BLaER1 treated with 17β-estradiol and CSF1 and Interleukin-3, amounts not matched to agents 10 nM and 100 nM (cell line): Measurements from ENCODE around the gene RNF152.

ENCODE experiments used
- H3K27ac ChIP-seq, 11 experiments: shearing (Covaris generic); formaldehyde crosslinking; 2 replicates each; pipeline ENCODE4 v1.8.1; 2022
- H3K27me3 ChIP-seq, 11 experiments: shearing (Covaris generic); formaldehyde crosslinking; 2 replicates each; pipeline ENCODE4 v1.8.1; 2022
- H3K36me3 ChIP-seq, 11 experiments: shearing (Covaris generic); formaldehyde crosslinking; 2 replicates each; pipeline ENCODE4 v1.8.1; 2022
- H3K4me1 ChIP-seq, 10 experiments: shearing (Covaris generic); formaldehyde crosslinking; 2 replicates each; pipeline ENCODE4 v1.8.1; 2022
- H3K4me2 ChIP-seq, 11 experiments: shearing (Covaris generic); formaldehyde crosslinking; 2 replicates each; pipeline ENCODE4 v1.8.1; 2022
- H3K4me3 ChIP-seq, 10 experiments: shearing (Covaris generic); formaldehyde crosslinking; 2 replicates each; pipeline ENCODE4 v1.8.1; 2022
- H3K9ac ChIP-seq, 11 experiments: shearing (Covaris generic); formaldehyde crosslinking; 2 replicates each; pipeline ENCODE4 v1.8.1; 2022
- H3K9me3 ChIP-seq, 11 experiments: shearing (Covaris generic); formaldehyde crosslinking; replicated peaks in 1 of 11; 2 replicates each; pipeline ENCODE4 v1.8.1; 2022
- H4K20me1 ChIP-seq, 11 experiments: shearing (Covaris generic); formaldehyde crosslinking; 2 replicates each; pipeline ENCODE4 v1.8.1; 2022
- Cebpa-rat ChIP-seq, 11 experiments: shearing (Covaris generic); IDR thresholded peaks; 2 replicates each; pipeline ENCODE4 v1.8.1; 2022

RNF152 gene

GRCh38 chr18:61827591-61827990 lies 65.2 kb downstream of the RNF152 start:
- Histone ChIP-seq H3K9me3 (0 out of 22 replicates have a peak, but pooled peaks cover 0 to 4% (median 0%) of the 10 kb centered on the region in 11 experiments), H3K4me1 (peaks cover 1 to 65% (median 34%) of the 10 kb centered on the region in 10 experiments; a peak in 18 of 20 replicates), H3K36me3 (no peaks in the 10 kb centered on the region), H4K20me1 (peaks cover 0 to 41% (median under 1%) of the 10 kb centered on the region in 11 experiments; a peak in 7 of 22 replicates), H3K27me3 (peaks cover 17 to 100% (median 44%) of the 10 kb centered on the region in 11 experiments), H3K4me2 (peak overlapping the region in 6 of 11 experiments; percentile 7 to 79 (median 58); a peak in 10 of 22 replicates), H3K27ac (no peak overlapping the region), H3K9ac (no peak overlapping the region), H3K4me3 (no peak overlapping the region)
- no peak for TF ChIP-seq Cebpa-rat (IDR thresholded peaks at IDR 0.05)

GRCh38 chr18:61825386-61825785 lies 67.4 kb downstream of the RNF152 start:
- Histone ChIP-seq H3K4me1 (peaks cover 0 to 49% (median 28%) of the 10 kb centered on the region in 10 experiments; a peak in 16 of 20 replicates), H3K36me3 (no peaks in the 10 kb centered on the region), H3K4me3 (no peak overlapping the region), H3K27ac (no peak overlapping the region), H3K4me2 (peak overlapping the region in 8 of 11 experiments; percentile 15 to 79 (median 68); a peak in 17 of 22 replicates), H4K20me1 (peaks cover 0 to 36% (median 0%) of the 10 kb centered on the region in 11 experiments; a peak in 6 of 22 replicates), H3K9me3 (0 out of 22 replicates have a peak, but pooled peaks cover 0 to 4% (median 0%) of the 10 kb centered on the region in 11 experiments), H3K27me3 (peaks cover 2 to 98% (median 26%) of the 10 kb centered on the region in 11 experiments; a peak in 20 of 22 replicates), H3K9ac (no peak overlapping the region)
- TF ChIP-seq Cebpa-rat (IDR thresholded peaks at IDR 0.05): no peak

GRCh38 chr18:61824733-61825363 lies 68.0 kb downstream of the RNF152 start:
- H4K20me1 ChIP-seq: peaks cover 0 to 32% (median 0%) of the 10 kb centered on the region in 11 experiments; a peak in 5 of 22 replicates
- peak overlapping the region in 8 of 11 experiments; percentile 15 to 79 (median 68); a peak in 16 of 22 replicates for H3K4me2 ChIP-seq
- no peaks in the 10 kb centered on the region for H3K36me3 ChIP-seq
- H3K27me3 ChIP-seq: peaks cover 0 to 93% (median 21%) of the 10 kb centered on the region in 11 experiments; a peak in 19 of 22 replicates
- TF ChIP-seq Cebpa-rat (IDR thresholded peaks at IDR 0.05): no peak
- H3K9ac ChIP-seq: no peak overlapping the region
- H3K9me3 ChIP-seq: 0 out of 22 replicates have a peak, but pooled peaks cover 0 to 4% (median 0%) of the 10 kb centered on the region in 11 experiments
- peaks cover 0 to 49% (median 28%) of the 10 kb centered on the region in 10 experiments; a peak in 16 of 20 replicates for H3K4me1 ChIP-seq
- H3K4me3 ChIP-seq: no peak overlapping the region
- H3K27ac ChIP-seq: no peak overlapping the region

DNA sequence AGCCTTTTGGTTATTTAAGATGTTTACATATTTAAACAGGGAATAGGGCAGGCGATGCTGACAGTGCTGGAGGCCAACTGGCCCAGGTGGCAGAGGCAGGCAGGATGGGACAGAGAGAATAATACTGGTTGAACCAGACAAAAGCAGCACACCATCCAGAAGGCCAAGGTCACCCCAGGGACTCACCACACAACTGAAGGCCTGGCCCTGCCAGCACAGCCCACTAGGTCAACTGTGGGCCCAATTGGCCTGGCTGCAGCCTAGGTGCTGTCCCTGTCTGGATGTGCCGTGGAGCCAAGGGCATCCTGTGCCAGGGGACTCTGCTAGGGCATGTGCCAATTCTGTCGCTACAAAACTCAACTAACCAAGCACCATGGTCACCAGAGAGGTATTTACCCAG lies 69.2 kb downstream of the RNF152 start:
- Histone ChIP-seq H3K4me3 (no peak overlapping the region), H3K4me1 (peaks cover 0 to 49% (median 28%) of the 10 kb centered on the region in 10 experiments; a peak in 16 of 20 replicates), H3K9ac (no peak overlapping the region), H3K36me3 (no peaks in the 10 kb centered on the region), H3K27me3 (peaks cover 0 to 91% (median 8%) of the 10 kb centered on the region in 11 experiments; a peak in 11 of 22 replicates), H3K9me3 (peaks cover 0 to 8% (median 0%) of the 10 kb centered on the region in 11 experiments; a peak in 1 of 22 replicates), H3K27ac (no peak overlapping the region), H4K20me1 (peaks cover 0 to 21% (median 0%) of the 10 kb centered on the region in 11 experiments; a peak in 5 of 22 replicates), H3K4me2 (0 out of 22 replicates have a peak overlapping the region, but pooled peaks of 1 of the 11 experiments have one; percentile 3)
- no peak for TF ChIP-seq Cebpa-rat (IDR thresholded peaks at IDR 0.05)

GRCh38 chr18:61822879-61823278 lies 69.9 kb downstream of the RNF152 start:
- Histone ChIP-seq H3K4me1 (peaks cover 0 to 44% (median 26%) of the 10 kb centered on the region in 10 experiments; a peak in 16 of 20 replicates), H3K4me3 (no peak overlapping the region), H3K9me3 (peaks cover 0 to 8% (median 0%) of the 10 kb centered on the region in 11 experiments; a peak in 1 of 22 replicates), H3K27ac (no peak overlapping the region), H3K9ac (no peak overlapping the region), H3K27me3 (peaks cover 0 to 89% (median 8%) of the 10 kb centered on the region in 11 experiments; a peak in 9 of 22 replicates), H4K20me1 (peaks cover 0 to 20% (median 0%) of the 10 kb centered on the region in 11 experiments; a peak in 4 of 22 replicates), H3K36me3 (no peaks in the 10 kb centered on the region), H3K4me2 (no peak overlapping the region)
- no peak for TF ChIP-seq Cebpa-rat (IDR thresholded peaks at IDR 0.05)

DNA sequence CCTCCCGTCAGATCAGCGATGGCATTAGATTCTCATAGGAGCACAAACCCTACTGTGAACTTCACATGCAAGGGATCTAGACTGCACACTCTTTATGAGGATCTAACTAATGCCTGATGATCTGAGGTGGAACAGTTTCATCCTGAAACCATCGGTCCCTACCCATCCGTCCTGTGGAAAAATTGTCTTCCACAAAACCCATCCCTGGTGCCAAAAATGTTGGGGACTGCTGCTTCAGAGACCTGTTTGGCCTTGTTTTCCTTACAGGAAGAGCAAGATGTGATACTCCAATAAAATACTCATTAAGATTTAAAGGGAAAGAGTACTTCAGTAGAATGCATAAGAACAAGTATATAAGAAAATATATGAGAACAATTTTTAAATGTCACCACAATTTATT lies 71.1 kb downstream of the RNF152 start:
- no peak overlapping the region for H3K4me3 ChIP-seq
- peaks cover 0 to 33% (median 23%) of the 10 kb centered on the region in 10 experiments; a peak in 16 of 20 replicates for H3K4me1 ChIP-seq
- no peak overlapping the region for H3K27ac ChIP-seq
- H3K9ac ChIP-seq: no peak overlapping the region
- peaks cover 0 to 20% (median 0%) of the 10 kb centered on the region in 11 experiments; a peak in 4 of 22 replicates for H4K20me1 ChIP-seq
- H3K36me3 ChIP-seq: no peaks in the 10 kb centered on the region
- peaks cover 0 to 85% (median 7%) of the 10 kb centered on the region in 11 experiments; a peak in 8 of 22 replicates for H3K27me3 ChIP-seq
- H3K9me3 ChIP-seq: peaks cover 0 to 8% (median 0%) of the 10 kb centered on the region in 11 experiments; a peak in 1 of 22 replicates
- no peak overlapping the region for H3K4me2 ChIP-seq
- TF ChIP-seq Cebpa-rat (IDR thresholded peaks at IDR 0.05): no peak

- H3K9me3 ChIP-seq: peaks cover 0 to 11% (median 0%) of the 10 kb centered on the region in 11 experiments; a peak in 4 of 22 replicates
- no peak overlapping the region for H3K9ac ChIP-seq
Observed at GRCh38 chr18:61820882-61821281, 71.9 kb downstream of the RNF152 start.

DNA sequence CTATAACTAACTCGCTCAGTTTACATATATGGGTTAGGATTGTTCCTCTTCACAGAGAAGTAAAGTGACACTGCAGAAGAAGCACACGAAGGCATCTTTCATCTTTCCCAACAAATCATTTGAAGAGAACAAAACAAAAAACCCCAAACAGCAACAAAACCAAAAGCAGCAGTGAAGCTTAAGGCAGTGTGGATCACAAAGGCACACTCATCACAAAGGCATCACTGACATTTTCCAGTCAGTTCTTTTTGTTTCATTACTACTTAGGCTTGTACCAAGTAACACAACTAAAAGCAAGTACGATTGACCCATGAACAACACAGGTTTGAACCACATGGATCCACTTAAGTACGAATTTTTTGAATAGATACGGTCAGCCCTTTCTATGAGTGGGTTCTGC lies 75.7 kb downstream of the RNF152 start:
- TF ChIP-seq Cebpa-rat (IDR thresholded peaks at IDR 0.05): no peak
- no peak overlapping the region for H3K4me2 ChIP-seq
- H3K36me3 ChIP-seq: peaks cover 0 to 5% (median 0%) of the 10 kb centered on the region in 11 experiments; a peak in 2 of 22 replicates
- H3K4me3 ChIP-seq: no peak overlapping the region
- no peaks in the 10 kb centered on the region for H4K20me1 ChIP-seq
- H3K4me1 ChIP-seq: no peaks in the 10 kb centered on the region
- H3K27me3 ChIP-seq: peaks cover 0 to 57% (median 0%) of the 10 kb centered on the region in 11 experiments; a peak in 4 of 22 replicates
- no peak overlapping the region for H3K9ac ChIP-seq
- H3K9me3 ChIP-seq: peaks cover 0 to 11% (median 0%) of the 10 kb centered on the region in 11 experiments; a peak in 4 of 22 replicates
- H3K27ac ChIP-seq: no peak overlapping the region

More at GRCh38 chr18:61820882-61821281, 71.9 kb downstream of the RNF152 start:
- H3K4me2 ChIP-seq: no peak overlapping the region
- peaks cover 0 to 4% (median 0%) of the 10 kb centered on the region in 11 experiments; a peak in 2 of 22 replicates for H3K36me3 ChIP-seq
- H4K20me1 ChIP-seq: peaks cover 0 to 17% (median 0%) of the 10 kb centered on the region in 11 experiments; a peak in 4 of 22 replicates
- H3K4me1 ChIP-seq: peaks cover 0 to 24% (median 16%) of the 10 kb centered on the region in 10 experiments; a peak in 16 of 20 replicates
- no peak overlapping the region for H3K4me3 ChIP-seq
- H3K27me3 ChIP-seq: peaks cover 0 to 84% (median 0%) of the 10 kb centered on the region in 11 experiments; a peak in 8 of 22 replicates
- no peak for TF ChIP-seq Cebpa-rat (IDR thresholded peaks at IDR 0.05)
- H3K27ac ChIP-seq: no peak overlapping the region
